Choroid plexus epithelial cell (primary cell): Measurements from ENCODE around the gene AP1B1.

Source experiments
- DNase-seq: peaks from one replicate; pipeline ENCODE4 v3.0.0-alpha.2; 2010; ENCODE audit warnings: low read depth
- H3K4me3 ChIP-seq: 2 replicates; pipeline ENCODE4 v1.5.1; 2011; ENCODE audit warnings: low read depth, mild to moderate bottlenecking, control low read depth, low read length, moderate library complexity
- CTCF ChIP-seq: conservative IDR thresholded peaks from 2 replicates; pipeline ENCODE4 v1.5.1; 2011; ENCODE audit warnings: low read depth, mild to moderate bottlenecking, control low read depth, inconsistent platforms, low read length, moderate library complexity

AP1B1 gene

GRCh38 chr22:29396126-29396525 is 7.8 kb upstream of the AP1B1 start:
- DNase-seq: no peak
- TF ChIP-seq CTCF: no peak

DNA sequence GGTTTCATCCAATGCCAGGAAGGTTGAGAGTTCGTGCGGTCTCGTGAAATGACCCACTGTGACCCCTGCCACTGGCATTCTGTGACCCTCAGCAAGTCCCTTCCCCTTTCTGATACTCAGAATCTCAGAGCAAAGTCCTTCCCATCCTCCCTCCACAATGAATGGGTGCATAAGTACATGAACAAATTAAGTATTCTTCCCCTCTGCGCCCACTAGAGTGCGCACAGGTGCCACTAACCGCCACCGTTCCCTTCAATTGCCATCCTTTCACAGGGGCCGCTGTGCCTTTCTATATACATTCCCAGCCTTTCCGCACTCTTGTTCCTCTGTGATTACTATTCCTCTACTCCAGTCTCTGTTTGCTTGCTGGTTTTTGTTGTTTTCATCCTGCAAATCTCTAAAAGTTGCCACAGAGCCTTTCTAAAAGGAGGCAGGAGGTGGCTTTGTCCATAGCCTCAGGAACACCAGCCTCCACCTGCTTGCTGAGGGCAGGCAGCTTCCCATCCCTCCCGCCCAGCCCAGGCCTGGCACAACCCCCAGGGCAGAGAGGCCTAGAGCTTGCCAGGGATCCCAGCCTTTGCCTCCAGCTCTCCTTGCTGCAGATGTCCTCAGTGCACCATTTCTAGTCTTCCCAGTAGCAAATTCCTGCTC is 6.7 kb upstream of the AP1B1 start:
- no peak overlapping the region for H3K4me3 ChIP-seq
- TF ChIP-seq CTCF: peak; percentile 92
- DNase-seq: peak; percentile 86

More at GRCh38 chr22:29396126-29396525, 7.8 kb upstream of the AP1B1 start:
- no peak overlapping the region for H3K4me3 ChIP-seq

GRCh38 chr22:29393019-29393608 is 4.7 kb upstream of the AP1B1 start:
- no peak for DNase-seq
- TF ChIP-seq CTCF: no peak
- H3K4me3 ChIP-seq: no peak overlapping the region

DNA sequence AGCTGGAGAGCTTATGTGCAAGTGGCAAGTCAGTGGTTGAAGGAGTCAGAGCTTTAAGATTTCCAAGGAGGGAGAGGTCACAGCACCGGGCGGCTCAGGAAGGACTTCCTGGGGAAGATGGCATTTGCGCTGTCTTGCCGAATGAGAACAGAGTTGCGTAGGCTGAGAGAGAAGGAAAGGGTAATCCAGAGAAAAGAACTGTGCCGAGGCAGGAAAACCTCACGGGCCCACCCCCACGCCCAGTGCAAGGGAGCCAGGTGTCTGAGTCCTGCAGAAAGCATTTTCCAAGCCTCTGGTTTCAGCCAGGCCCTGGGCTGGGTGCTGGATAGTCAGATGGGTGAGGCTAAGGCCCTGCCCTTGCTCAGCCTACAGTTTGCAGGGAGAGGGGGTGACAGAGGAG is 3.2 kb upstream of the AP1B1 start:
- DNase-seq: no peak
- no peak overlapping the region for H3K4me3 ChIP-seq
- no peak for TF ChIP-seq CTCF

GRCh38 chr22:29390270-29390669 is 1.9 kb upstream of the AP1B1 start:
- no peak overlapping the region for H3K4me3 ChIP-seq
- DNase-seq: no peak
- no peak for TF ChIP-seq CTCF

GRCh38 chr22:29388759-29389090 is 355 bp upstream of the AP1B1 start:
- no peak for TF ChIP-seq CTCF
- H3K4me3 ChIP-seq: peak overlapping the region; percentile 85
- DNase-seq: no peak

GRCh38 chr22:29386708-29387107 is 1.7 kb downstream of the AP1B1 start:
- DNase-seq: no peak
- no peak overlapping the region for H3K4me3 ChIP-seq
- TF ChIP-seq CTCF: no peak
